Body of pancreas (tissue), 4 donors: ENCODE results near the gene NOS1.

Experiments used
- POLR2A ChIP-seq, 3 donors: fragments of 450-650 bp; IDR thresholded peaks; one replicate each; pipeline ENCODE4 v1.6.1; 2016; ENCODE audit warnings: antibody characterized with exemption in 3 of 3, mild to moderate bottlenecking in 2 of 3
- TF ChIP-seq, protein P1 (sequence below), 7 experiments: fragments of 450-650 bp in 4 of 7; fragments of 200-600 bp in 3 of 7; sonication (generic) in 3 of 7; IDR thresholded peaks; one replicate each; pipeline ENCODE4 v1.5.1; 2016 to 2019; ENCODE audit warnings: antibody characterized with exemption in 7 of 7

- TF ChIP-seq, protein P1, sequence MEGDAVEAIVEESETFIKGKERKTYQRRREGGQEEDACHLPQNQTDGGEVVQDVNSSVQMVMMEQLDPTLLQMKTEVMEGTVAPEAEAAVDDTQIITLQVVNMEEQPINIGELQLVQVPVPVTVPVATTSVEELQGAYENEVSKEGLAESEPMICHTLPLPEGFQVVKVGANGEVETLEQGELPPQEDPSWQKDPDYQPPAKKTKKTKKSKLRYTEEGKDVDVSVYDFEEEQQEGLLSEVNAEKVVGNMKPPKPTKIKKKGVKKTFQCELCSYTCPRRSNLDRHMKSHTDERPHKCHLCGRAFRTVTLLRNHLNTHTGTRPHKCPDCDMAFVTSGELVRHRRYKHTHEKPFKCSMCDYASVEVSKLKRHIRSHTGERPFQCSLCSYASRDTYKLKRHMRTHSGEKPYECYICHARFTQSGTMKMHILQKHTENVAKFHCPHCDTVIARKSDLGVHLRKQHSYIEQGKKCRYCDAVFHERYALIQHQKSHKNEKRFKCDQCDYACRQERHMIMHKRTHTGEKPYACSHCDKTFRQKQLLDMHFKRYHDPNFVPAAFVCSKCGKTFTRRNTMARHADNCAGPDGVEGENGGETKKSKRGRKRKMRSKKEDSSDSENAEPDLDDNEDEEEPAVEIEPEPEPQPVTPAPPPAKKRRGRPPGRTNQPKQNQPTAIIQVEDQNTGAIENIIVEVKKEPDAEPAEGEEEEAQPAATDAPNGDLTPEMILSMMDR (IDR thresholded peaks at IDR 0.05): no peak
- no peak for TF ChIP-seq POLR2A (IDR thresholded peaks at IDR 0.05)
Measured at GRCh38 chr12:117178301-117178700, 183.1 kb downstream of the NOS1 start.
